ENCODE results near the gene ZPBP2. TPM values are rescaled to one million over a fixed set of nuclear protein-coding genes. Genes with fewer than 3 reads are reported as not detected.

ZPBP2 gene
- total and polyA plus RNA-seq, 8 donors = not detected

GRCh38 chr17:39823407-39824054, 44.5 kb upstream of the ZPBP2 start:
- TF ChIP-seq, protein P1, sequence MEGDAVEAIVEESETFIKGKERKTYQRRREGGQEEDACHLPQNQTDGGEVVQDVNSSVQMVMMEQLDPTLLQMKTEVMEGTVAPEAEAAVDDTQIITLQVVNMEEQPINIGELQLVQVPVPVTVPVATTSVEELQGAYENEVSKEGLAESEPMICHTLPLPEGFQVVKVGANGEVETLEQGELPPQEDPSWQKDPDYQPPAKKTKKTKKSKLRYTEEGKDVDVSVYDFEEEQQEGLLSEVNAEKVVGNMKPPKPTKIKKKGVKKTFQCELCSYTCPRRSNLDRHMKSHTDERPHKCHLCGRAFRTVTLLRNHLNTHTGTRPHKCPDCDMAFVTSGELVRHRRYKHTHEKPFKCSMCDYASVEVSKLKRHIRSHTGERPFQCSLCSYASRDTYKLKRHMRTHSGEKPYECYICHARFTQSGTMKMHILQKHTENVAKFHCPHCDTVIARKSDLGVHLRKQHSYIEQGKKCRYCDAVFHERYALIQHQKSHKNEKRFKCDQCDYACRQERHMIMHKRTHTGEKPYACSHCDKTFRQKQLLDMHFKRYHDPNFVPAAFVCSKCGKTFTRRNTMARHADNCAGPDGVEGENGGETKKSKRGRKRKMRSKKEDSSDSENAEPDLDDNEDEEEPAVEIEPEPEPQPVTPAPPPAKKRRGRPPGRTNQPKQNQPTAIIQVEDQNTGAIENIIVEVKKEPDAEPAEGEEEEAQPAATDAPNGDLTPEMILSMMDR (IDR thresholded peaks at IDR 0.05) = no peak
- Histone ChIP-seq H3K4me1 (peaks cover 5 to 6% of the 10 kb centered on the region in 2 donors), H3K27ac (no peak overlapping the region), H3K4me3 (no peak overlapping the region), H3K9me3 (peaks cover 0 to 21% of the 10 kb centered on the region in 2 donors), H3K27me3 (peaks cover 0 to 12% of the 10 kb centered on the region in 2 donors), H3K36me3 (peaks cover 0 to 4% of the 10 kb centered on the region in 2 donors)
- ATAC-seq (no peak), DNase-seq (no peak)
- intact Hi-C loops (cut with DNase I) = no loop called here

GRCh38 chr17:39826334-39826733, 41.7 kb upstream of the ZPBP2 start:
- Histone ChIP-seq H3K4me3 (no peak overlapping the region), H3K27me3 (peaks cover 0 to 7% of the 10 kb centered on the region in 2 donors), H3K36me3 (peaks cover 0 to 4% of the 10 kb centered on the region in 2 donors), H3K27ac (no peak overlapping the region), H3K9me3 (peaks cover 0 to 21% of the 10 kb centered on the region in 2 donors), H3K4me1 (no peaks in the 10 kb centered on the region)
- TF ChIP-seq, protein P1 (IDR thresholded peaks at IDR 0.05) = no peak
- ATAC-seq (no peak), DNase-seq (no peak)
- intact Hi-C loops (cut with DNase I) = no loop called here

DNA sequence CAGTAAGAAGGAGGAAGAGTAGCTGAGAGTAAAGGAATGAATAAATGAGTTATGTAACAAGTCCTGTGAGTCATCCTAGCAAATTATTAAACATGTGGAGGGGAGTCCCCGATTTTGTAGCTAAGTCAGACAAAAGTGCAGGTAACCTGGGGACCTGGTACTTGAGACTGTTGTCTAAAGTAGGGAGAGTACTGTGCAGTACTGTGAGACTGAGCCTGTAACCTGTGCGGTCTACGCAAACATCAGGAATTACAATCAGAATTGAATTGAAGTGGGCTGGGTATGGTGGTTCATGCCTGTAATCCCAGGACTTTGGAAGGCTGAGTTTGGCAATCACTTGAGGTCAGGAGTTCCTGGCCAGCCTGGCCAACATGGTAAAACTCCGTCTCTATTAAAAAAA, 39.6 kb upstream of the ZPBP2 start:
- Histone ChIP-seq H3K36me3 (peaks cover 0 to 4% of the 10 kb centered on the region in 2 donors), H3K27ac (no peak overlapping the region), H3K9me3 (peaks cover 0 to 16% of the 10 kb centered on the region in 2 donors), H3K4me1 (no peaks in the 10 kb centered on the region), H3K4me3 (no peak overlapping the region), H3K27me3 (peaks cover 0 to 7% of the 10 kb centered on the region in 2 donors)
- TF ChIP-seq, protein P1 (IDR thresholded peaks at IDR 0.05) = no peak
- peak; percentile 90 for ATAC-seq
- intact Hi-C loops (cut with DNase I) = no loop called here
- no peak for DNase-seq

GRCh38 chr17:39831588-39831987, 36.4 kb upstream of the ZPBP2 start:
- ATAC-seq (no peak), DNase-seq (no peak)
- Histone ChIP-seq H3K4me3 (no peak overlapping the region), H3K27me3 (peaks cover 0 to 7% of the 10 kb centered on the region in 2 donors), H3K36me3 (no peaks in the 10 kb centered on the region), H3K27ac (no peak overlapping the region), H3K4me1 (no peaks in the 10 kb centered on the region), H3K9me3 (no peaks in the 10 kb centered on the region)
- TF ChIP-seq, protein P1 (IDR thresholded peaks at IDR 0.05) = no peak
- intact Hi-C loops (cut with DNase I) = no loop called here

DNA sequence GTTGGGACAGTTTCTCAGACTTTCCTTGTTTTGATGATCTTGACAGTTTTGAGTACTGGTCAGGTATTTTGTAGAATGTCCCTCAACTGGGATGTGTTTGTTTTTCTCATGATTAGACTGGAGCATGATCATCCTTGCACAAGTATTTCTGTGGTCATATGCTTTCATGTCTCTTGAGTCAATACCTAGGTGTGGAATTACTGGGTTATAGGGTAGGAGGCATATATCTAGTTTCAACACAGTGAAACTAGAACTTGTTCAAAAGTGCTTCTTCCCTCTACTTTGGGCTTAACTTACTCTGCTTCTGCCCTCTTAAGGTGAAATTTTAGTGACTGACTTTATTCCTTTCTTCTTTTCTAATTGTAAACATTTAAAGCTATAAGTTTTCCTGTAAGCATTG, 34.0 kb upstream of the ZPBP2 start:
- no peak for ATAC-seq
- Histone ChIP-seq H3K27me3 (no peaks in the 10 kb centered on the region), H3K4me1 (no peaks in the 10 kb centered on the region), H3K9me3 (peaks cover 0 to 7% of the 10 kb centered on the region in 2 donors), H3K36me3 (no peaks in the 10 kb centered on the region), H3K4me3 (no peak overlapping the region), H3K27ac (no peak overlapping the region)
- DNase-seq = no peak
- TF ChIP-seq, protein P1 (IDR thresholded peaks at IDR 0.05) = no peak
- intact Hi-C loops (cut with DNase I) = no loop called here

All from left lung (tissue), 10 donors.